GM10266 (cell line): ENCODE data around the gene P2RX4.
"Not testable (repeated sequence)": the region's sequence is repeated elsewhere in the genome, so short reads cannot be mapped to it uniquely, and the experiment has no call there.

Experiments used
- DNase-seq: peaks from one replicate; pipeline ENCODE4 v3.0.0; 2012; ENCODE audit errors: extremely low spot score
- CTCF ChIP-seq: IDR thresholded peaks from 2 replicates; pipeline ENCODE4 v1.5.1; 2012; ENCODE audit warnings: mild to moderate bottlenecking, low read depth; ENCODE audit not compliant: control insufficient read depth, insufficient read depth; ENCODE audit errors: missing control alignments

The P2RX4 gene

GRCh38 chr12:121189619-121190155 lies 20.2 kb upstream of the P2RX4 start:
- no peak for DNase-seq
- no peak for TF ChIP-seq CTCF

GRCh38 chr12:121190523-121191031 lies 19.4 kb upstream of the P2RX4 start:
- TF ChIP-seq CTCF = no peak
- no peak for DNase-seq

- no peak for DNase-seq
- TF ChIP-seq CTCF = no peak
Measured at GRCh38 chr12:121191151-121191550, 18.8 kb upstream of the P2RX4 start.

- no peak for DNase-seq
Measured at GRCh38 chr12:121196902-121197301, 13.0 kb upstream of the P2RX4 start.

GRCh38 chr12:121198949-121199348 lies 11.0 kb upstream of the P2RX4 start:
- no peak for TF ChIP-seq CTCF
- no peak for DNase-seq

More at GRCh38 chr12:121196902-121197301, 13.0 kb upstream of the P2RX4 start:
- TF ChIP-seq CTCF = no peak

- not testable (repeated sequence) for DNase-seq
Measured at GRCh38 chr12:121201140-121201539, 8.8 kb upstream of the P2RX4 start.

GRCh38 chr12:121202407-121203355 lies 7.2 kb upstream of the P2RX4 start:
- no peak for TF ChIP-seq CTCF
- DNase-seq = no peak
